GM10266 (cell line): ENCODE measurements around the gene C6orf120.
A peak's percentile ranks its signal among the peaks of the same experiment; 100 is the strongest.

ENCODE experiments used
- DNase-seq: peaks from one replicate; pipeline ENCODE4 v3.0.0; 2012; ENCODE audit errors: extremely low spot score
- TF ChIP-seq, protein P1 (sequence below): IDR thresholded peaks from 2 replicates; pipeline ENCODE4 v1.5.1; 2012; ENCODE audit warnings: mild to moderate bottlenecking, low read depth; ENCODE audit not compliant: control insufficient read depth, insufficient read depth; ENCODE audit errors: missing control alignments

Gene C6orf120

DNA sequence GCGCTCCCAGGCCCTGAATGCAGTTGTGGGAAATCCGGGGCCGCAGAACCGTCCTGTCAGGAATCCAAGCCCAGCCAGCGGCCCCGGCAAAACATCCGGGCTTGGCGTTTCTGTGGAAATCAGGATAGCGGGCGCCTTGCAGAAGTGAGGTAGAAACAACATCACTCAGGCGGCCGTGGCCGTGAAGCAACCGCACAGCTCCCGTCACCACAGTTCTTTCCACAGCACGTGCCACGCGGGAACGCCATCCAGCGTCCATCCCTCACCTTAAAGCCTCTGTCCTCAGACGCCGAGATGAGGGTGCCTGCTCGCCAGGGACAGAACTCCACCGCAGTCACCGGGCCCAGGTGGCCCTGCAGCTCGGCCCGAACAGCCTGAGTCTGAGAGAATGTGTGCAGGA, 34.2 kb upstream of the C6orf120 start:
- peak; percentile 2 for DNase-seq
- TF ChIP-seq, protein P1, sequence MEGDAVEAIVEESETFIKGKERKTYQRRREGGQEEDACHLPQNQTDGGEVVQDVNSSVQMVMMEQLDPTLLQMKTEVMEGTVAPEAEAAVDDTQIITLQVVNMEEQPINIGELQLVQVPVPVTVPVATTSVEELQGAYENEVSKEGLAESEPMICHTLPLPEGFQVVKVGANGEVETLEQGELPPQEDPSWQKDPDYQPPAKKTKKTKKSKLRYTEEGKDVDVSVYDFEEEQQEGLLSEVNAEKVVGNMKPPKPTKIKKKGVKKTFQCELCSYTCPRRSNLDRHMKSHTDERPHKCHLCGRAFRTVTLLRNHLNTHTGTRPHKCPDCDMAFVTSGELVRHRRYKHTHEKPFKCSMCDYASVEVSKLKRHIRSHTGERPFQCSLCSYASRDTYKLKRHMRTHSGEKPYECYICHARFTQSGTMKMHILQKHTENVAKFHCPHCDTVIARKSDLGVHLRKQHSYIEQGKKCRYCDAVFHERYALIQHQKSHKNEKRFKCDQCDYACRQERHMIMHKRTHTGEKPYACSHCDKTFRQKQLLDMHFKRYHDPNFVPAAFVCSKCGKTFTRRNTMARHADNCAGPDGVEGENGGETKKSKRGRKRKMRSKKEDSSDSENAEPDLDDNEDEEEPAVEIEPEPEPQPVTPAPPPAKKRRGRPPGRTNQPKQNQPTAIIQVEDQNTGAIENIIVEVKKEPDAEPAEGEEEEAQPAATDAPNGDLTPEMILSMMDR = no peak

DNA sequence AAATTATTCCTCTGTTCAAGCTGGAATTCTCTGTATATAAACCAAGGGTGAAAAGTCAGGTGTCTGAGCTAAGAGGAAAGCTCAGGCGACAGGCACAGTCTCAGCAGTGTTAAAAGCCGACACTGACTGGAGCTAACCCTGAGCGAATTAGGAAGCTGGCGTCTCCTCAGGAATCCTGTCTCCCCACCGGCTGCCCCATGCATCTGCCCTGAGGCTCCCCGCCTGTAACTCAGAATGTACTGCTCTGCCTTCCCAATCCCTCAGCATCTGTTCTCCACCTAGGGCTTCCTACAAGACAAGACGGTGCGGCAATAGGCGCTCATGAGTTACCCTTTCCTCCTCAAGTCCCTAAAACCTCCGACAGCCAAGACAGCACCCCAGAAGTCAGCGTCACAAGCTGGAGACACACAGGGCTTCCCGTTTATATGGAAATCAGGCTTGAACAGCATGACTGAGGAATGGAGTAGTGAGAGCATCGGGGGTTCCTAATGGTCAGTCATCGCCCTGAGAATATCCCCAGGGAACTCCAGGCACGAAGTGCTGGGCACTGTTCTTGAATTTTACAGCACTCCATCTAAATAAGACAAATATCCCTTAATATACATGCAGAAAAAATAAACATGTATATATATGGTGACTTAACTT, 33.6 kb upstream of the C6orf120 start:
- TF ChIP-seq, protein P1 = no peak
- DNase-seq = peak; percentile 2

DNA sequence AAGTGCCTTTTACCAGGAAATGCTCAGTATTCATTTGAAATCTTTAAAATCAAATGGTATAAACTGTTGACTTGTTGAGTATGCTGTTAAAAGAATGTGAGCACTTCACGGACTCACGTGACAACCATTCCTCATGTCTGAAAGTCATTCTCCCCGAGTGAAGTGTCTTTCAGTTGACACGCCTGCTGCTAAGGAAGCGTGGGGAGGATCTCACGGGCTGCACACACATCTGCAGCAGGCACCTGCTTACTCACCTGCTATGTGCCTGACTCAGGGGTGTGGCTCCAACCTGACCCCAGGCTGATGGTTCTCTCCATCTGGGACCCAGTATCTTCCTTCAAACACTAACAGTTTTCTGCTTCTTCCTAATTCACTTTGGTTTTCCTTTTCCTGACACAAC, 32.8 kb upstream of the C6orf120 start:
- DNase-seq = peak; percentile 4
- TF ChIP-seq, protein P1 = no peak

DNA sequence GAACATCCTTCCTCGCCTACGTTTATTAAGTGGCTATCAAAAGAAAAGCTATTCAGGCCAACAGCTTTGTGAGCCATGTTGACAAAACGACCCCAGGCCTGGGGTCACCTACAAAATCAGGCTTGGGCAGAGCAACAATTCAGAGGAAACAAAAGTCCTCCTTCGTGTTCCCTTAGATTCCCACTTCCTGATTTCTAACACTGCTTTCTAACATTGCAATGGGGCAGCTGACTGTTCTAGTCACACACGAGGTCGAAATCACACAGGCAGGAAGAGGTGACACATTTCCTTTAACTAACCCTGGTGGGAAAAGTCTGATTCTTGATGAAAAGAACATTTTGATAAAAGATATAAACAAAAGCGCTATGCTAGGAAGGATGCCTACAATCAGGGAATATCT, 32.0 kb upstream of the C6orf120 start:
- TF ChIP-seq, protein P1 = no peak
- peak; percentile 5 for DNase-seq

DNA sequence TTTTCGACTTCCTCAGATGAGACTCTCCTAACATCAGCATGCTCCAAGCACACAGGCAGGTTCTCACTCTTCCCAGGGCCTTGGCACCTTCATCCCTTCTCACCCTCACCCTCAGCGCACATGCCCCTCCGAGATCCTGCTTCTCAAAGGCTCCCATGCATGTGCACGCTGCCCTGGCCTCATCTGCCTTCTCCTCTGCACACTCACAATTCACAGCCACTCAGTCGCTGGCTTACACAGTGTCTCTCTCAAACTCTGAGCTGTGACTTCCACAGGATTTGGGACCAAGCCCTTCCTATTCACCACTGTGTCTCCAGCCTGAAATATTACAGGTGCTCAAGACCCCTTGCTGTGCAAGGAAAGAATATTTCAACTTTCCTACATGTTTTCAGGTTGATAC, 30.4 kb upstream of the C6orf120 start:
- TF ChIP-seq, protein P1 = no peak
- no peak for DNase-seq

DNA sequence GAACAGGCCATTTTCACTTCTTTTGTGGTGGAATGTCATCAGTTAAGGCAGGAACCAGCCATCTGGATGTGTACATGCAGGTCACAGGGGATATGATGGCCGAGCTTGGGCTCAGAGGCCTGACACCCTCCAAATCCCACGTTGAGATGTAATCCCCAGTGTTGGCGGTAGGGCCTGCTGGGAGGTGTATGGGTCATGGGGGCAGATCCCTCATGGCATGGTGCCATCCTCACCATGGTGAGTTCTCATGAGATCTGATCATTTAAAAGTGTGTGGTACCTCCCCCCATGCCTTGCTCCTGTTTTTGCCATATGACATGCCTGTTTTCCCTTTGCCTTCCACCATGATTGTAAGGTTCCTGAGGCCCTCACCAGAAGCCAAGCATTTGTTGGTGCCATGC, 26.9 kb upstream of the C6orf120 start:
- TF ChIP-seq, protein P1 = no peak
- no peak for DNase-seq

DNA sequence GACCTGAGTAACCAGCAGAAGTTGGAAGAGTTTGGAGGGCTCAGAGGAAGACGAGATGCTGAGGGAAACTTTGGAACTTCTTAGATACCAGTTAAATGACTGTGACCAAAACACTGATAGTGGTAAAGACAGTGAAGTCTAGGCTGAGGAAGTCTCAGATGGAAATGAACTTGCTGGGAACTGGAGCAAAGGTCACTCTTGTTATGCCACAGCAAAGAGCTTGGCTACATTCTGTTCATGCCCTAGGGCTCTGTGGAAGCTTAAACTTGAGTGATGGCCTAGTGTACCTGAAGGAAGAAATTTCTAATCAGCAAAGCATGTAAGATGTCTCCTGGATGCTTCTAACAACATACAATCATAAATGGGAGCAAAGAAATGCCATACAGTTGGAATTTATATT, 24.8 kb upstream of the C6orf120 start:
- TF ChIP-seq, protein P1 = no peak
- no peak for DNase-seq
